ENCODE data around the gene MTHFD2L. TPM values are rescaled to one million over a fixed set of nuclear protein-coding genes. Genes with fewer than 3 reads are reported as not detected.

MTHFD2L gene
- total and polyA plus RNA-seq, 8 donors: 4.9 to 11.4 (median 6.8) TPM

DNA sequence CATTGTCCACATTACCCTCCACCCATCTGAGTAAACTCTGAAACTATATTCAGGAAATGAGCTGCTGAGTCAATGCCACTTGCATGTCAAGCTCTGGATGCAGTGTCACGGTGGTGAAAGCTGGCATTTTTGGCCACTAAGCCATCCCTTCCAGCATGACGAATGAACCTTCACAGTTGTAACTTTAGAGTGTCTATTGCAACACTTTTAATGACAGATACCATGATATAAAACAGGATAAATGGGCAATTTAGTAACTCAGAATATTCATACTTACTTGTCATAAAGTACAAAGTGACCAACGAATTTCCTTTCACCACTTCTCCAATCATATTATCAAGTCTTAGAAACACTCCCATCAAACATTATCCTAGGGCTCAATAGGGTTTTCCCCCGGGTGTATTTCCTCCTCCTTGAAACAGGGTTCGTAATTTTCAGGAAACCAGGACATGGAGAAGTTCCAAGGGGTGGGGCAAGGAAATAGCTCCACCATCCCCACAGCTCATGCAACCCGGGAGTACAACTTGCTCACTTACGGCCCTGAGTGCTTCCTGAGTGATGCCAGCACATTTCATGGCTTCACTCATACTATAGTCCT is 73.1 kb downstream of the MTHFD2L start:
- Histone ChIP-seq H3K9me3 (no peaks in the 10 kb centered on the region), H3K27ac (no peak overlapping the region), H3K4me1 (no peaks in the 10 kb centered on the region), H3K4me3 (no peak overlapping the region), H3K27me3 (no peaks in the 10 kb centered on the region), H3K36me3 (no peaks in the 10 kb centered on the region)
- FAIRE-seq (no peak), ATAC-seq (peak in 1 of 4 donors; percentile 74), DNase-seq (no peak)
- WGBS, 2 donors: 62 to 66% methylated on average over 7 of the region's 7 CpGs
- TF ChIP-seq, protein P1, sequence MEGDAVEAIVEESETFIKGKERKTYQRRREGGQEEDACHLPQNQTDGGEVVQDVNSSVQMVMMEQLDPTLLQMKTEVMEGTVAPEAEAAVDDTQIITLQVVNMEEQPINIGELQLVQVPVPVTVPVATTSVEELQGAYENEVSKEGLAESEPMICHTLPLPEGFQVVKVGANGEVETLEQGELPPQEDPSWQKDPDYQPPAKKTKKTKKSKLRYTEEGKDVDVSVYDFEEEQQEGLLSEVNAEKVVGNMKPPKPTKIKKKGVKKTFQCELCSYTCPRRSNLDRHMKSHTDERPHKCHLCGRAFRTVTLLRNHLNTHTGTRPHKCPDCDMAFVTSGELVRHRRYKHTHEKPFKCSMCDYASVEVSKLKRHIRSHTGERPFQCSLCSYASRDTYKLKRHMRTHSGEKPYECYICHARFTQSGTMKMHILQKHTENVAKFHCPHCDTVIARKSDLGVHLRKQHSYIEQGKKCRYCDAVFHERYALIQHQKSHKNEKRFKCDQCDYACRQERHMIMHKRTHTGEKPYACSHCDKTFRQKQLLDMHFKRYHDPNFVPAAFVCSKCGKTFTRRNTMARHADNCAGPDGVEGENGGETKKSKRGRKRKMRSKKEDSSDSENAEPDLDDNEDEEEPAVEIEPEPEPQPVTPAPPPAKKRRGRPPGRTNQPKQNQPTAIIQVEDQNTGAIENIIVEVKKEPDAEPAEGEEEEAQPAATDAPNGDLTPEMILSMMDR (IDR thresholded peaks at IDR 0.05): no peak
- intact Hi-C loops (cut with DNase I): no loop called here

DNA sequence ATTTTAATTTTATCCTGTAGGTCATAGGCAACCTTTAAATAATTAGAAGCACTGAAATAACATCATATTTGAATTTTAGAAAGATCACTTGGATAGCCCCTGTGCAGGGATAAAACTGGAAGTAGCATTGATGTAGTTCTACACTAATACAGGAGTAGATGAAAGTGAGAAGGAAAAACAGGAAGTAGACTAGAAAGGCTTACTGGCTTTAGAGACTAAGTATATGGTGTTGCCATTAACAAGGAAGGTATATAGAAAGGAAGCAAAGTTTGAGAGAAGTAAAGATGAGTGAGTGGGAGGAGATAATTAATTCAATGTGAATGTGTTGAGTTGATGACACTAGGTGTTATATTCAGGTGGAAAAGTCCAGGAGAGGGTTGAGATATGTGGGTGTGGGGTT is 77.2 kb downstream of the MTHFD2L start:
- Histone ChIP-seq H3K9me3 (no peaks in the 10 kb centered on the region), H3K36me3 (no peaks in the 10 kb centered on the region), H3K27ac (no peak overlapping the region), H3K4me1 (no peaks in the 10 kb centered on the region), H3K27me3 (no peaks in the 10 kb centered on the region), H3K4me3 (no peak overlapping the region)
- intact Hi-C loops (cut with DNase I): no loop called here
- DNase-seq (no peak), ATAC-seq (no peak), FAIRE-seq (no peak)
- TF ChIP-seq, protein P1 (IDR thresholded peaks at IDR 0.05): no peak

DNA sequence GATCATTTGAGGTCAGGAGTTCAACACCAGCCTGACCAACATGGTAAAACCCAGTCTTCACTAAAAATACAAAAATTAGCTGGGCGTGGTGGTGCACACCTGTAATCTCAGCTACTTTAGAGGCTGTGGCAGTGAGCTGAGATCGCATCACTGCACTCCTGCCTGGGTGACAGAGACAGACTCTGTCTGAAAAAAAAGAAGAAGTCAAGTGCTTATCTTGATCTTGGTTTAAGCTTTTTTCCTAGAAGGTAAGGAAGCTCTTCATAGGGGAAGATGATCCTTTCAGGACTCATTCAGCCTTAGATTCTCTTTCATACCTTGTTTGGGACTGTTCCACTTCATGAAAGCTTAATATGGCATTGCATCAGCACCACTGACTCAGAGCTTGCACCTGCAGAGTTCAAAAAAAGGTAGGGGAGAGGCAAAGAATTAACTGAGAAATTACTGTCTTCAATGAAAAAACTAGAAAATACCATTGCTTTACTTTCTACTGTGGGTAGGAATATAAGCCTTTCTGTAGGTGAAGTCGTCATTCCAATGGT is 79.6 kb downstream of the MTHFD2L start:
- Histone ChIP-seq H3K4me3 (no peak overlapping the region), H3K36me3 (no peaks in the 10 kb centered on the region), H3K4me1 (no peaks in the 10 kb centered on the region), H3K9me3 (no peaks in the 10 kb centered on the region), H3K27me3 (no peaks in the 10 kb centered on the region), H3K27ac (no peak overlapping the region)
- intact Hi-C loops (cut with DNase I): no loop called here
- TF ChIP-seq, protein P1 (IDR thresholded peaks at IDR 0.05): no peak
- WGBS, 2 donors: 76 to 99% methylated on average over 3 of the region's 3 CpGs
- no peak for ATAC-seq
- no peak for FAIRE-seq
- DNase-seq: no peak

DNA sequence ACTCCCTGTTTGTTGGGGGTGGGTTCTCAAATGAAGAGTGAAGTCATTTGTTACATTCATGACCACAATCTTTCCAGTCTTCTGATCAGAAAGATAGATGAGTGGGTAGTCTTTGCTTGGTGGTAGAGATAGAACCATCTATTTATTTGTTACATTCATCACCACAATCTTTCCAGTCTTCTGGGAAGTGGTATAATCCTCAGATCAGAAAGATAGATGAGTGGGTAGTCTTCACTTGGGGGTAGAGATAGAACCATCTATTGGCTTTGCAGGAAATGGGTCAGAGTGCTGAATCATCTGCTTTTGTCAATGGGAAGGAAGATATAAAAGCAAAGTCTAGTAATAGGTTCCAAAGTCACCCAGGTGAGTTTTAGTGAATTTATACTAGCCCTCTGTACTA is 86.1 kb downstream of the MTHFD2L start:
- ATAC-seq (no peak), DNase-seq (no peak), FAIRE-seq (no peak)
- no peaks in the 10 kb centered on the region for H3K4me1 ChIP-seq
- no peaks in the 10 kb centered on the region for H3K27me3 ChIP-seq
- H3K36me3 ChIP-seq: no peaks in the 10 kb centered on the region
- H3K9me3 ChIP-seq: no peaks in the 10 kb centered on the region
- no peak overlapping the region for H3K27ac ChIP-seq
- intact Hi-C loops (cut with DNase I): no loop called here
- H3K4me3 ChIP-seq: no peak overlapping the region
- TF ChIP-seq, protein P1 (IDR thresholded peaks at IDR 0.05): no peak

DNA sequence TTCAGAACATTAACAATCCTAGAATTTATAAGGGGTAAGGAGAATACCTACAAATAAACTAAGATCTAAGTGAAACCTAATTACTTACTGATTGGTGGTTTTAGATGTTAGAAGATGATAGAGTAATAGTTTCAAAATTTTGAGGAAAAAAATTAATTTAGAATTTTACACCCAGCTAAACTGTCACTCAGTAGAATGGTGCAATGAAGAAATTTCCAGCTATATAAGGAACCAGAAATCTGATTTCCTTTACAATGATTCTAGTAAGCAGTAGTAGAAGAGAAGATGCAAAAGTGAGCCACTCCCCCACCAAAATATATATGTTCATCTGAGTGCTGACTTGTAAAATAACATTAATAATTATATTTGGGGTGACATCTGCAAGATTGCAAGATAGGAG is 95.0 kb downstream of the MTHFD2L start:
- no peak overlapping the region for H3K27ac ChIP-seq
- no peak overlapping the region for H3K4me3 ChIP-seq
- ATAC-seq (no peak), FAIRE-seq (no peak), DNase-seq (no peak)
- H3K9me3 ChIP-seq: no peaks in the 10 kb centered on the region
- TF ChIP-seq, protein P1 (IDR thresholded peaks at IDR 0.05): no peak
- H3K27me3 ChIP-seq: no peaks in the 10 kb centered on the region
- H3K36me3 ChIP-seq: no peaks in the 10 kb centered on the region
- no peaks in the 10 kb centered on the region for H3K4me1 ChIP-seq
- intact Hi-C loops (cut with DNase I): no loop called here

Data from pancreas (tissue), 10 donors.